Measurements from ENCODE around the gene SOCS3.

GRCh38 chr17:78400581-78401240 is 40.8 kb upstream of the SOCS3 start:
- TF ChIP-seq CTCF (IDR thresholded peaks at IDR 0.05) (no peak), TP53 (CRISPR knock-in tag; IDR thresholded peaks at IDR 0.05) (no peak), E2F6 (IDR thresholded peaks at IDR 0.05; ENCODE audit: borderline replicate concordance, low read depth) (no peak), MYC (IDR thresholded peaks at IDR 0.05; ENCODE audit: borderline replicate concordance, low read length) (no peak), NFE2L2 (conservative IDR thresholded peaks at IDR 0.05; ENCODE audit: low read length) (no peak)

Data from A549 (cell line).